Calu3 (cell line): ENCODE results near the gene ABHD12. TPM values are rescaled to one million over a fixed set of nuclear protein-coding genes. Genes with fewer than 3 reads are reported as not detected.

Experiments
- BruUV-seq: library from RNA; stranded (reverse); fragments of 400-500 nt; replicated peaks from 2 replicates; lab custom pipeline; 2021; lab: Mats Ljungman, UMichigan
- CTCF ChIA-PET: fragments of 300-600 bp; sonication (Branson Sonifier 250); formaldehyde crosslinking; loops from one replicate; lab custom pipeline; 2022; ENCODE audit warnings: antibody characterized with exemption; lab: Charles Lee
- DNase-seq: peaks from one replicate; pipeline ENCODE4 v3.0.0; 2022
- H3K27ac Mint-ChIP-seq: one replicate; pipeline ENCODE4 v1.8.0; 2022; ENCODE audit warnings: mixed read lengths; ENCODE audit not compliant: unreplicated experiment
- H3K27me3 Mint-ChIP-seq: one replicate; pipeline ENCODE4 v1.8.0; 2022; ENCODE audit warnings: mixed read lengths; ENCODE audit not compliant: unreplicated experiment
- H3K36me3 Mint-ChIP-seq: one replicate; pipeline ENCODE4 v1.8.0; 2022; ENCODE audit warnings: mild to moderate bottlenecking, moderate library complexity, mixed read lengths; ENCODE audit not compliant: insufficient read depth, unreplicated experiment
- H3K4me1 Mint-ChIP-seq: one replicate; pipeline ENCODE4 v1.8.0; 2022; ENCODE audit warnings: mild to moderate bottlenecking, low read depth, mixed read lengths; ENCODE audit not compliant: unreplicated experiment
- H3K4me3 Mint-ChIP-seq: one replicate; pipeline ENCODE4 v1.8.0; 2022; ENCODE audit warnings: mild to moderate bottlenecking, low read depth, moderate library complexity, mixed read lengths; ENCODE audit not compliant: unreplicated experiment
- H3K9me3 Mint-ChIP-seq: one replicate; pipeline ENCODE4 v1.8.0; 2022; ENCODE audit warnings: low read depth, mixed read lengths; ENCODE audit not compliant: unreplicated experiment
- intact Hi-C: fragments of 100-400 bp; cut with micrococcal nuclease; formaldehyde crosslinking; loops from one replicate; pipeline ENCODE4 v1.10.0; 2022; ENCODE audit not compliant: unreplicated experiment
- total RNA-seq: library from RNA; stranded (reverse); gene quantifications from 2 replicates; pipeline ENCODE4 v1.2.3, GENCODE V29; 2022
- TF ChIP-seq, protein P1 (sequence below): fragments of 200-600 bp; IDR thresholded peaks from one replicate; pipeline ENCODE4 v1.8.0; 2022; ENCODE audit warnings: antibody characterized with exemption; ENCODE audit not compliant: unreplicated experiment

Gene ABHD12
- total RNA-seq, 1 experiment from 2014 or later, result 21.3 TPM

DNA sequence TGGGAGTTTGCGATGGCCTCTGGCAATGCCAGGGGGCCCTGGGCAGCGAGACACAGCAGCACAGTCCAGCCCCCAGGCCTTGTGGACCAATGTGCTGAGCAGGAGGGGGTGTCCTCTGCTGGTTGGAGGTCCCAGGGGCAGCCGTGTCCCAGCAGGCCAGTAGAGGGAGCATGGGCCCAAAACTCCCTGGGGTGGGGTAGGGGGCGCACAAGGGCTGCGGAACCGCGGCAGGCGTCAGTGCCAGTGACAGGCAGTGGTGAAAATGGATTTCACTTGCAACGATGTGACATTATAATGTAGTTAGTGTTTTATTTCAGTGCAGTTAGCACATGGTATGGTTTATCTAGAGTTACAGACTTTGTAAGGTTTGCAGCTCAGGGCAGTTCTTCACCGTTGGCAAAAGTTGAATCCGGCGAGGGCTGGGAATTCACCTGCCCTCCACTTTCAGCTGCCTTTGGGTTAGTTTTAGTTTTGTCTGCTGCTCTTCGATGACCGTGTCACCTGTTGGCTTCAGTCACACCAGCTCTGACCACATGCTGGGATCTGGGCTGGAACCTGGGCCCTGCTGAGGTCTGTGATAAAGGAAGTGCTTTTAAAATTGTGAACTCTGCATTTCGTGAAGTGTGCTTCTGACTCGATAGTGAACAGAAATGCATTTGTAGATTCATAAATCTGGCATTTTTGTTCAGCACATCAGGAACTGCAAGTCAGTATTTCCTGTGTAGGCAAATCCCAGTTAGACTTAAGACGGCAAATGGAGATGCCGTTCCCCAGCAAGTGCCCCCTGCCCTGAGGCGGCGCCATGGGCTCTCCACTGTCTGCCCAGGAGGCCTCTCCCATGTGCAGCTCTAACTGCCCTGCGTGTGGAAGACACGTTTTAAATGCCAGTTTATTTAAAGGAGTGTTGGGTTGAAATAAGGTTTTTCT lies 95.9 kb downstream of the ABHD12 start:
- Mint-ChIP-seq H3K9me3 (no peaks in the 10 kb centered on the region), H3K27me3 (no peaks in the 10 kb centered on the region), H3K27ac (no peak overlapping the region), H3K4me3 (no peak overlapping the region), H3K36me3 (peaks cover 82% of the 10 kb centered on the region), H3K4me1 (no peaks in the 10 kb centered on the region)
- BruUV-seq, result no TSS peak
- peak; percentile 23 for DNase-seq
- intact Hi-C loops, result no loop called here
- TF ChIP-seq, protein P1, sequence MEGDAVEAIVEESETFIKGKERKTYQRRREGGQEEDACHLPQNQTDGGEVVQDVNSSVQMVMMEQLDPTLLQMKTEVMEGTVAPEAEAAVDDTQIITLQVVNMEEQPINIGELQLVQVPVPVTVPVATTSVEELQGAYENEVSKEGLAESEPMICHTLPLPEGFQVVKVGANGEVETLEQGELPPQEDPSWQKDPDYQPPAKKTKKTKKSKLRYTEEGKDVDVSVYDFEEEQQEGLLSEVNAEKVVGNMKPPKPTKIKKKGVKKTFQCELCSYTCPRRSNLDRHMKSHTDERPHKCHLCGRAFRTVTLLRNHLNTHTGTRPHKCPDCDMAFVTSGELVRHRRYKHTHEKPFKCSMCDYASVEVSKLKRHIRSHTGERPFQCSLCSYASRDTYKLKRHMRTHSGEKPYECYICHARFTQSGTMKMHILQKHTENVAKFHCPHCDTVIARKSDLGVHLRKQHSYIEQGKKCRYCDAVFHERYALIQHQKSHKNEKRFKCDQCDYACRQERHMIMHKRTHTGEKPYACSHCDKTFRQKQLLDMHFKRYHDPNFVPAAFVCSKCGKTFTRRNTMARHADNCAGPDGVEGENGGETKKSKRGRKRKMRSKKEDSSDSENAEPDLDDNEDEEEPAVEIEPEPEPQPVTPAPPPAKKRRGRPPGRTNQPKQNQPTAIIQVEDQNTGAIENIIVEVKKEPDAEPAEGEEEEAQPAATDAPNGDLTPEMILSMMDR, result no peak
- CTCF ChIA-PET, result no interaction called here

DNA sequence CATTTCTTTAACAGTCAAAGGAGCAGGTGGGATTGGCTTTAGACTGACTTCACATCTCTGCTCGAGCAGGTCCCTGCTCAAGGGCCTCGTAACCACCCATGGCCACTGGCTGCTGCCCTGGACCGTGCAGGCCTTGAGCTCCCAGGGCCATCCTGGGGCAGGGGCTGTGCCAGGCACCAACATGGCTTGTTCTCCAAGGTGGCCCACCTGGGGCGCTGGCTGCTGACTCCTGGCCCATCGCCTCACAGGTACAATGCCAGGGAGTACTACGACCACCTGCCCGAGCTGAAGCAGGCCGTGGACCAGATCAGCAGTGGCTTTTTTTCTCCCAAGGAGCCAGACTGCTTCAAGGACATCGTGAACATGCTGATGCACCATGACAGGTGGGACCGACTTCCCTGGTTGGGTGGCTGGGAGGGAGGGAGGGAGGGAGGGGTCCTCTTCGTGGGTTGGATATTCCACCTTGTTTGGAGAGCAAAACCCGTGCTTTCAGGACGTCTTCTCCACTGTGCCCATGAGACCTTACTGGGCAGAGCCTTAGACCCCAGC lies 96.7 kb downstream of the ABHD12 start:
- peaks cover 79% of the 10 kb centered on the region for H3K36me3 Mint-ChIP-seq
- no peak overlapping the region for H3K27ac Mint-ChIP-seq
- BruUV-seq, result no TSS peak

DNA sequence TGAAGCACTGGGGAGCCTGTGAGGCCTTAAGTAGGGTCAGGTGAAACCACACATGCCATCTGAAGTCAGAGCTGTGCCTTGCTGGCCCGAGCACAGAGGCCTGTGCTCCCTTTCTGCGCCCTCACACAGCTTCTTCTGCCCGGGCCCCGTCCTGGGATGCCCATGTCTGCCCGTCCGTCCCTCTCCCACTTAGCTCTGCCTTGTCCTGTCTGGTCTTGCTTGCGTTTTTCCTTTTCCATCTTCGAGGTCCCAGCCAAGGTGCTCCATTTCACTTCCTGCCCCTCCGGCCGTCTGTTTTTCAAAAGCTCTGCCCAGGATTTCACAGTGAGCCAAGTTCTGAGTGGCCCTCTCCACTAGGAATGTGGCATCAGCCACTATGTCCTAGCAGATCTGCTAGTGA lies 97.1 kb downstream of the ABHD12 start:
- CTCF ChIA-PET, result no interaction called here
- Mint-ChIP-seq H3K9me3 (no peaks in the 10 kb centered on the region), H3K4me3 (no peak overlapping the region)

More for the DNA sequence above, 96.7 kb downstream of the ABHD12 start:
- no peak overlapping the region for H3K4me3 Mint-ChIP-seq
- no peaks in the 10 kb centered on the region for H3K4me1 Mint-ChIP-seq
- H3K27me3 Mint-ChIP-seq, result no peaks in the 10 kb centered on the region
- no peak for DNase-seq
- H3K9me3 Mint-ChIP-seq, result no peaks in the 10 kb centered on the region
- CTCF ChIA-PET, result no interaction called here
- TF ChIP-seq, protein P1, result no peak
- intact Hi-C loops, result no loop called here

DNA sequence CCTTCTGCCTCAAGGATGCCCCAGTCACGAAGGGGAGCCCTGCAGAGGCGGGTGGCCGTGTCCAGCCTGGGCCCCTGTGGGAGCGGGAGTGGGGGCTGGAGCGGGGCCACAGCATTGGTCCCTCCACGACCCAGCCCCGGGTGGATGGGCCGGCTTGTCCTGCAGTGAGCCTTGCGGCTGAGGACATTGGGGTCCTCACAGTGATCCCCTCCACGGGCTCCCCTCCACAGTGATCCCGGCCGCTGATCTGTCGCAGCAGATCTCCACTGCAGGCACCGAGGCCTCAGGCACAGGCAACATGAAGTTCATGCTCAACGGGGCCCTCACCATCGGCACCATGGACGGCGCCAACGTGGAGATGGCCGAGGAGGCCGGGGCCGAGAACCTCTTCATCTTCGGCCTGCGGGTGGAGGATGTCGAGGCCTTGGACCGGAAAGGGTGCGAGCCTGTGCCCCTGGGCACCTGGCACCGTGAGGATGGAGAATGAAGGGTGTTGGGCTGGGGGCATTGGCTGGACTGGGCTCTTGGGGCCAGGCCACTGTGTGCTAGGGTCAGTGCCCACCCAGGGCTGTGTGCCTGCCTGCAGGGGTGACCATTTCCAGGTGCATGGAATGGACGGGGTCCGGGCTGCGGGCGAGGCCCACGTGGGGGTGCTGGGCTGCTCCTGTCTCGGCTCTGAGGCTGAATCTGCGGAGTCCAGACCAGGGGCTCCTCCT lies 98.3 kb downstream of the ABHD12 start:
- no peak overlapping the region for H3K4me3 Mint-ChIP-seq
- BruUV-seq, result no TSS peak
- CTCF ChIA-PET, result no interaction called here
- no peak for DNase-seq
- no peak overlapping the region for H3K27ac Mint-ChIP-seq
- TF ChIP-seq, protein P1, result no peak
- peaks cover 67% of the 10 kb centered on the region for H3K36me3 Mint-ChIP-seq
- H3K27me3 Mint-ChIP-seq, result no peaks in the 10 kb centered on the region
- intact Hi-C loops, result no loop called here
- H3K9me3 Mint-ChIP-seq, result no peaks in the 10 kb centered on the region
- no peaks in the 10 kb centered on the region for H3K4me1 Mint-ChIP-seq

More for the DNA sequence above, 97.1 kb downstream of the ABHD12 start:
- no peak for DNase-seq
- no TSS peak for BruUV-seq
- intact Hi-C loops, result no loop called here
- TF ChIP-seq, protein P1, result no peak
- H3K27ac Mint-ChIP-seq, result peak overlapping the region; percentile 61
- no peaks in the 10 kb centered on the region for H3K27me3 Mint-ChIP-seq
- no peaks in the 10 kb centered on the region for H3K4me1 Mint-ChIP-seq
- peaks cover 78% of the 10 kb centered on the region for H3K36me3 Mint-ChIP-seq
